GM21526 (cell line): ENCODE data around the gene COPE.
"Not testable (repeated sequence)": the region's sequence is repeated elsewhere in the genome, so short reads cannot be mapped to it uniquely, and the experiment has no call there.

Experiments used
- ATAC-seq: cut with Tn5 transposase; IDR thresholded peaks from one replicate; pipeline ENCODE4 v1.9.1; 2021; ENCODE audit warnings: moderate library complexity; ENCODE audit not compliant: unreplicated experiment, low FRiP score

COPE gene

DNA sequence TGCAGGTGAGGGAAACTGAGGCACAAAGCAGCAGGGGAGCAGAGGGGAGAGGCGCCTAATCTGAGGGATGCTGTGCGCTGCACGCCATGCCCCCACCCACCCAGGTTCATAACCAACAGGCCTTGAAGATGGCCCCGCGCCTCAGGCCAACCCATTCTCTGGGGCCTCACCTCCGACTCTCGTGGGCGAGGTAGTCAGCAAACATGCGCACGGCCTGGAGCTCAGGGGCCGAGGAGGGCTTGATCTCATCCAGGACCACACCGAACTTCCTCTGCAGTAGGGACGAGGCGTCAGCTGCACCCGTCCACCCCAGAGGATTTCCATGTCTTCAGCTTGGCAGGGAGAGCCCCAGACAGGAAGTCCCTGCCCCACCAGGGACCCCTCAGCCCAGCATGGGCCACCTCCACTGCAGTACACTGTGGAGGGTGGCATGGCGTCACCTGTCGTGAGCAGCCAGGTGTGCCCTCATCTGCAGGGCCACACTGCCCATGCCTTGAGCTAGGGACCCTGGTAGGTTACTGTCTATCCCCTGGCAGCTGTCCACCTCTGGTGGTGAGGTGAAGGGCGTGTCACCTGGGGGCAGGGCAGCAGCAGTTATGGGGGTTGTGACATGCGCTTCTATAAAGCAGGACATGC is 8.3 kb downstream of the COPE start:
- ATAC-seq: no peak

DNA sequence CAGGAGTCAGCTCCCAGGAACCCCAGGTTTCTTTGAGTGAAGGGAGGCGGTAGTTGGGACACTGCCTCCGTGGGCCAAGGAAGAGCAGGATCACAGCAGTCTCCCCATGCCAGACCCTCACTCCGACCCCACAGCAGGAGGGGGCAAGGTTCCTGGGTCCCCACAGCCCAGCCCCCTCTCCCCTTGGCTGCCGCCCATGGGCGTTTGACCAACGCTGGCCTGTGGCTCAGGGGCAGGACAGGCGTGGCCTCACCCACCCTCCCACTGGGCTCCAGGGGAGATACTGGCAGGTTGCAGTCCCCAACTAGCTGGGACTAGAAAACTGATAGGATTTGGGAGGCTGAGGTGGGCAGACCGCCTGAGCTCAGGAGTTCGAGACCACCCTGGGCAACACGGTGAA is 9.2 kb downstream of the COPE start:
- no peak for ATAC-seq

GRCh38 chr19:18908917-18909619 is 10.1 kb downstream of the COPE start:
- no peak for ATAC-seq

GRCh38 chr19:18906605-18907519 is 12.3 kb downstream of the COPE start:
- ATAC-seq: no peak

DNA sequence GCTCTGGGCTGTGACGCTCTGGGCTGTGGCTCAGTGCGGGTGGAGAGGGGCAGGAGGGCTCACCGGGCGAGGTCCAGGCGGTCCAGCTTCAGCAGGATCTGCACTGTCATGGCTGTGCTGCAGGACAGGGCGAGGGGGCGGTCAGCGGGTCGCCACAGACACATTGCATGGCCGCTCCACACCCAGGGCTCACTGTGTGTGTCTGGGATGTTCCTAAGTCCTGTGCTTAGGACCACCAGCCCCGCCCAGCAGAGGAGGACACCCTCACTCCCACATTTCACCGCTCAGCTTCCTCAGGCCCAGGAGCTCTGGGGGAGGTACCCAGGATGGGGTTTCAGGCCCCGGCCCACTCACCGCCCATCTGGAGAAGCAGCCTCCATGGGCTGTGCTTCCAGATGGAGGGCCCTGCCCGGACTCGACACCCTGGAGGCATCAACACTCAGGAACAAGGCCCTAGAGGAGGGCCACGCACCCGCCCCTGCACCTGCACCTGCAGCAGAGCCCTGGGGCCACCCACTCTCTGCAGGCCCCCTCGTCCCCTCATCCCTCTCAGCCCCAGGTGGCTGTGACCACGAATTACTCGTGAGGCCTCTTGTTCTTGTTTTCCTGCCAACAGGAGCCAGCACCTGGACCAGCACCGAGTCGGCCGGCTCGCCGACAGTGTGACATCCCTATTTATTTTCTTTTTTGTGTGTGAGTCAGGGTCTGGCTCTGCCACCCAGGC is 13.5 kb downstream of the COPE start:
- no peak for ATAC-seq

DNA sequence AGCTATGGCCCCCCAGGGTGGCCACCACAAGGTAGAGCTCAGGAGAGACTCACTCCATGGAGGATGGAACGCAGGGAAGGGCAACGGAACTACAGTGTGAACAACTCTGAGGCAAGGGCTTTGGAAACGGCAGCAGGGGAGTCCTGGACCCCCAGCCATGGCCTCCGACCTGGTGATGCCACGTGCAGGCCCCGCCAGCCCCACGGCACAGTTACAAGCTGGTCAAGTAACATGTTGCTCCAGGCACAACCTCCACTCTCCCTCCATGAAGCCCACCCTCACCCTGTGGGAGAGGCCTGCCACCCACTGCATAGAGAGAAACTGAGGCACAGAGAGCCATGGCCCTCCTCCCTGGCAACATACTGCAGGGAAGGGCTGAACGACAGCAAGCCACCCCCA is 14.1 kb downstream of the COPE start:
- no peak for ATAC-seq

GRCh38 chr19:18904334-18905057 is 14.7 kb downstream of the COPE start:
- ATAC-seq: no peak

DNA sequence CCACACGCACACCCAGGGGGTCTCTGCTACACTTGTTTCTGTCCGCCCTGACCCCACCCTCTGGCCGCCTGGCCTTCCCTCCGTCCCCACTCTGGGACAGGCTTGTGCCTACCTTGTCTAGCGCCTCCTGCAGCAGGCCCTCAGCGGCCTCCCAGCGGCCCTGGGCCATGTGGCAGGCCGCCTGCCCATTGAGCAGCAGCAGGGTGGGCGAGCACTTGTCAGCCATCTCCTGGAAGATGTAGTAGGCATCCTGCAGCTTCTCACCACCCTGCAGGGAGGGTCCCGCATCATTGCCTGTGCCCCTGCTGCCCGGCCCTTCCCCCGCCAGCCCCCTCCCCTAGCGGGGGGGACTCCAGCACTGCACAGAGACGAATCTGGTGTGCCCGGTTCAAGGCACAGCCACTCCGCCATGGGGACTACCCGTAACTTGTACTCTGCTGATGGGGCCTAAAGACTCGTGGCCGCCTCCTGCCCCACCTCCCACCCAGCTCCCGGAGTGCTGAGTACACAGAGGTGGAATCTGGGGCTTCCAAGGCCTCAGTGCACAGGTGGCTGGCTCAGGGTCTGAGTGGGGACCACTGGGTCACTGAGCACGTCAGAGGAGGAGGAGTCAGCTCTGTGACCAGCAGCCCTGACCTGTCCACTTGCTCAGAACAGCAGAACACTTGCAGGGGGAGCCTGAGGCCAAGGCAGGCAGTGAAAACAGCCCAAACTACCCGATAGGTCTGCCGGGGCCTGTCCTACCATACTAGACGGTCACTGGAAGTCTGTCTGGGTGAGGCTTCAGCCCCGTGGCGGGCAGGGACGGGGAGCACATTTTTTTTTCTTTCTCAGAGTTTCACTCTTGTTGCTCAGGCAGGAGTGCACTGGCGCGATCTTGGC is 15.8 kb downstream of the COPE start:
- ATAC-seq: no peak

GRCh38 chr19:18902519-18902918 is 16.7 kb downstream of the COPE start:
- not testable (repeated sequence) for ATAC-seq

- ATAC-seq: no peak
Observed at GRCh38 chr19:18901491-18901890, 17.7 kb downstream of the COPE start.

GRCh38 chr19:18900700-18901481 is 18.3 kb downstream of the COPE start:
- ATAC-seq: no peak

DNA sequence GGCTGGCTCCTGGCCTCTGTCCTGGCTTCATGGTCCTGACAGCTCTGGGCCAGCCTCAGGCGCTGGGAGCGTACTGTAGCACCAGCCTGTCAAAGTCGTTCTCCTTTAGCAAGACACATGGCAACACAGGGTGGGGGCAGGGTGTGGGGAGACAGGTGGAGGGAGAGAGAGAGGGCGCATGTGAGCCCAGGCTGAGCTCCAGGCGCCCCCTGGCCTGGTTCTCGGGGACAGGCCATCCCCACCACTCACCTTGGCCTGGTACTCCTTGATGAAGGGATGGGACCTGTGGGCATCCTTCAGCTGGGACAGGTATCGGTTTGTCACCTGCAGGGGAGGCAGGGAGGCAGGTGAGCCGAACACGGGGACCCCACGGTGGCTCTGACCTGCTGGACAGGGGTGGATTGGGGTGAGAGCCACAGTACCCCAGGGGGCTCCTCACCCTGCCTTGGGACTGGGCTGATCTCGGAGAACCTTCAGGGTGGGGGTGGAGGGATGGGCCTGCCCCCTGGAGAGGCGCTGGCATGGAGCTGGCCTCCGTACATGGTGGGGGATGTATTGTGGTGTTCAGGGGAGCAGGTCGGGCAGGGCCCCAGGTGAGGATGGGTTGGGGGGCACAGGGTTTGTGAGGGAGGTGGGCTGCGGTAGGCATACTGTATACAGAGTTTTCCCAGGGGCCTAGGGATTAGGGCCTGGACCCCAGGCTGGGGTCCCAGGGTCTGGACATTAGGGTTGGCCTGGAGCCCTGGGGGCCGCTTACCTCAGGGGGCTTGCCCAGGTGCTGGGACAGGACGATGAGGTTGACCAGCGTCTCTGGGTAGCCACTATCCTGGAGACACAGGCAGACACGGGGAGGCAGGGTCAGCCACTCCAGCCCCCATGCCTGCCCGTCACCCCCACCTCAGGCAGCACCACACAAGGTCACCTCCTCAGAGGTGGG is 19.3 kb downstream of the COPE start:
- ATAC-seq: no peak

- no peak for ATAC-seq
Observed at GRCh38 chr19:18898607-18899408, 20.4 kb downstream of the COPE start.

- no peak for ATAC-seq
Observed at GRCh38 chr19:18898081-18898606, 21.0 kb downstream of the COPE start.

DNA sequence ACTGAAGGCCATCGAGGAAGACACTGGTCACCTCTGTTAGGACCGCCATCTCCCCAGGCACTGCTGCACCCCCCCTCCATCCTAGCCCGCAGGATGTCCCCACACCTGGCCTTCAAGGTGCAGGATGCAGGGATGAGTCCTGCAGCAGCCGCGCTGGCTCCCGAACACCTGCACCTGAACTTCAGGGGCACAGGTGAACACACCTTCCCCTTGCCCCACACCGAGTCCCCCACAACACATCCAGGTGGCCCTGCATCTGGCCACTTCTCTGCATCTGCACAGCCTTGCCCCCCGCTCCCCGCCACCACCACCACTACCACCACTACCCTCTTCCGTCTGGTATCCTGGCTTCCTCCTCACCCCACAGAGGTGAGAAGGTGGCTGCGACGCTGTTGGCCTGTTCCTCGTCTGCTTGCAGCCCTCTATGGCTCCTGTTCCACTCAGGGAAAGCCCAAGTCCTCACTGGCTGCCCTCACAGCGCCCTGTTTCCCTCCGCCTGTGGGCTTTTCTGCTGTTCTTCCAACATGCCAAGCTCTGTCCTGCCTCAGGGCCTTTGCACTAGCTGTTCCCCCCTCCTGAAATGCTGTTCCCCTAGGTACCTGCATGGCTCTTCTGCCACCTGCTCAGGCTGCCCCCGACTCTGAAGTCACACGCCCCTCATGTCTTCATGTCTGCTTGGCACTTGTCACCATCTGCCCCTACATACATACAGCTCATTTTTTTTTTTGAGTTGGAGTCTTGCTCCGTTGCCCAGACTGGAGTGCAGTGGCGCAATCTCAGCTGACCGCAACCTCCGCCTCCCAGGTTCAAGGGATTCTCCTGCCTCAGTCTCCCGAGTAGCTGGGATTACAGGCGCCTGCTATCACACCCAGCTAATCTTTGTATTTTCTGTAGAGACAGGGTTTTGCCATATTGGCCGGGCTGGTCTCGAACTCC is 21.8 kb downstream of the COPE start:
- ATAC-seq: no peak
